Effector CD4-positive, alpha-beta T cell (primary cell): ENCODE data around the gene EGFLAM.

ENCODE experiments used
- DNase-seq: peaks from one replicate; pipeline ENCODE4 v3.0.0-alpha.2; 2020

Gene EGFLAM

GRCh38 chr5:38452201-38452600 is 193.8 kb downstream of the EGFLAM start:
- DNase-seq: no peak

DNA sequence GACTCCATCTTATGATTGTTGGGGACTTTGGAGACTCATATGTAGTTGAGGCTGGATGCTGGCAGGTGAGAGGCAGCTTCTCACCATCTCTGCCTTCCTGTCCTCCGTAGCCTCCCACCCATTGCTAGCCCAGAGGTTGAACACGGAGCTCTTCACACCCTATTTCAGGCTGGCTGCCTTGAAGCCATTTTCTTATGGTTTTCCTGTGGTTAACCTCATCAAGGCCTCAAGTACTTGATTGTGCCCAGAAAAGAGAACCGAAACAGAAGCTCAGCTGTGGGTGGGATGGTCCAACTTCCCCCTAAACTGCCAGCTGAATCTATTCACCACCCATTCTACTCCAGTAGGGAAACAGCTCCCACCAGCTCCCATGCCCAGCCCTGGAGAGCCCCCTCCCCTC is 195.1 kb downstream of the EGFLAM start:
- no peak for DNase-seq

DNA sequence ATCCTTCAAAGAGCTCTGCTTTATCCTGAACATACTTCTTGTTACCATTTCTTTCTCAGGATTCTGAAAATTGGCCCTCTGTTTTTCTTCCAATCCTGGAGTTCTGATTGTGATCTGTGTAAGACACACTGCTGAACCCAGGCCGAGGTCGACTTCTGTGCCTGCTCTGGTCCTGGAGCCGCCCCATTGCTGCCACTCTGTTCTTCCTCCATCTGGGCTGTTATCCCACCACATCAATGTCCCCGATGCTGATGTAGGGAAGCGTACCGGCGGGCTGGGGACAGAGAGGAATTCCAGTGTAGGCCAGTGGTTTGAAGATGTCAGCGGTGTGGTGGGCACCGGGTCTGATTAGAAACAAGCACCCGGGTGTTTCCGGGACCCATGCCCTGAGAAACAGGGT is 195.6 kb downstream of the EGFLAM start:
- DNase-seq: no peak

DNA sequence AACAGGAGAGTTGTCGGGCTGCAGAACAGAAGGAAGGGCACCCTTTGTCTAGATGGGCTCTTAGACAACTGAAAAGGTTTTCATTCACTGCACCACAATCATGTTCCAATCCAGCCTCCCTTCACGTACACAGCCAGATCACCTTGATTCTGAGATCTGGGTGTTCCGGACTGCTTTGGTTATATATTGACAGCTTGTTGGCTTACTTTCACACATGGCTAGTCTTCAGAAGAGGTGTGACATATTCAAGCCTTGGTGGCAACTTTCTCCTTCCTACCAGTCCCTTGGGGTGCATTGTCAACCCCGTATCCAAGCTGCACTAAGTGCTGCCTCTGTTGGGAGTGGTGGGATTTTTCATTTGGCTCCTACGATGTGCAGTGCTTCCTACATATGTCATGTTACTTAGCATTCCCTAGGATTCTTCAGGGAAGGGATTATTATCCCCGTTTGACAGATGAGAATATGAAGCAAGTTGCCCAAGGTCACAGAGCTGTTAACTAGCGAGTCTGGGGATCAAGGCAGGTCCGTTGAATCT is 197.5 kb downstream of the EGFLAM start:
- DNase-seq: no peak

DNA sequence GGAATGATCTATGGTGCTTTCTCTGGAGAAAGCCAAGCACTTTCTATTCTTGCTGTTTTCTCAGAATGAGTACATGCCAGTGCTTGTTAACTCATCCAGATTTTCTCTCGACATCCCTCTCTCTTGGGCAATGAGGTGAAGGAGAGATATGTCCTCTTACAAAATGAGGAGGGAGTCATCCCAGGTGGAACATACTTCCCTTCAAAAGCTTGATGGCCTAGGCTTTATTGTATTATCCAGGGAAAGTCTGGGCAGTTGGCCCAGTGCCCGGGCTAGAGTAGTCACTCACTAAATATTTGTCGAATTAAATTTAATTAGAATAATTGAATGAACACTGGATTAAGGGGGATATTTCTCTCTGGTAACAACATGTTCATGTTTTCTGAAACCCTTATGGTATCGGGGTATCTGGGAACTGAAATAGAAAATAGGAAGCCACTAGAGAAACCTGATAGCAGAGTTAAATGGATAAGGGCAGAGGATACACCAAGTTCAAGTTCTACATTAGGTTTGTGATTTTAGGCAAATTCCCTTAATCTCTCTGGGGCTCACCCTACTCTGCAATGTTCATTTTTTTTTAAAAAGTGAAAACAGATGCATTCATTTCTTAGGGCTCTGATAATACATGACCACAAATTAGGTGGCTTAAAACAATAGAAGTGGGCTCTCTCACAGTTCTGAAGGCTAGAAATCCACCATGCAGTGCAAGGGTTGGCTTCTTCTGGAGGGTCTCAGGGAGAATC is 198.5 kb downstream of the EGFLAM start:
- no peak for DNase-seq

DNA sequence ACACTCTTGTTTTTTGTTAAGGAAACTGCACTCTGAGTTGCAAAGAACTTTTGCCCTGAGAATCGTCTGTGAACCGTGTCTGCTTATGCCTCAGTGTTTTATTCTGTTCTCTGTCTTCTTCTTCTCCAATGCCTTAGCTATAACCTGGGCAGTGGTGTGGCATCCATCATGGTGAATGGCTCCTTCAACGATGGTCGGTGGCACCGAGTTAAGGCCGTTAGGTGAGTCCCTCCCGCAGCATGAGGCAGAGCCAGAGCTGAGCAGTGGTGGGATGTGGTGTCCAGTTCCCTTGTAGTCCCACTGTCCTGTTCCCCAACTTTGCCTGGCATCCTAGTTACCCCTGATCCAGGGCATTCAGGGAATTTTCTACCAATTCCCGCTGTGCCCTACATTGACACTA is 199.8 kb downstream of the EGFLAM start:
- DNase-seq: no peak

DNA sequence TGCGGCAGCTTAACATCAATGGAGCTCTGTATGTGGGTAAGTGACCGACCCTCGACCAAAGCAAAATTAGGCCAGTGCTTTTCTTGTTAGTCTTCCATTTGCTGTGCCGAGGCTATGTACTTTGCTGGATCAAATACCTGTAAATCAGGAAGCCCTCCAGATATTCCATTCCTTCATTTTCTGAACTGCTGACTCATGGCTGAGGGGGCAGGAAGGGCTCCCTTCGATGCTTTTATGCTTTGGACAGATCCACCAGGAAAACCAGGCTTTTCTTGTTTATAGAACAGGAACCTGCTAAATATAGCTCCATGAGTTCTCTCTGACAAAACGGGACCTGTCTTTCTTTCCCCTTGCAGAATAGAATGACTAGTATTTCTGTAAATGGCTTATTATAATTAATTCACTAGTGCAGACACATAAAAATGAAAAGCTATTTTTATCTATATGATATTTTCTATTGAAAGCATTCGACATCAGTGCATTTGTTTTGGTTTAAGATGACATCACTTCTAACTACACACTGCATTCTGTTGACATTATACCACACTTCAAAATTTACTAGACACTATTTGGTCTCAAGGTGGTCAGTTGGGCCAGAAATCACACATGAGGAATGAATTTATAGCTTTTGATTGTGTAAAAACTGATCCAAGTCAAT is 204.7 kb downstream of the EGFLAM start:
- DNase-seq: no peak

GRCh38 chr5:38463634-38464521 is 205.5 kb downstream of the EGFLAM start:
- no peak for DNase-seq

DNA sequence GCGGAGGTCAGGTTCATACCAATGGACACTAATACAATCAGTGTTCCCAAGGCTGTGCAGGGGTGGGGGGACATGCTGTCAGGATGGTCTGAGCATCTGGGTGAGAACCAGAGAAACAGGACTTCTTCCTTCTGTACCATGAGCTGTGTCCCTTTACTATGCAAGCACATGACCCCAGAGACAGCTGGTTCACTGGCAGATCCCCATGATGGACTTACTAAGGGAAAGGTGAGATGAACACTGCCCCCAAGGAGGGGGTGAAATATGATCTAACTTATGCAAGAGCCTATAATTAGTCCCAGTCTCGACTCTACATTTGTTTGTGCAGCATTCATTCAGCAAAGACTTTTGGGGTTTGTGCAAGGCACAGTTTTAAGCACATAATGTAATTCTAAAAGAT is 206.7 kb downstream of the EGFLAM start:
- DNase-seq: no peak

DNA sequence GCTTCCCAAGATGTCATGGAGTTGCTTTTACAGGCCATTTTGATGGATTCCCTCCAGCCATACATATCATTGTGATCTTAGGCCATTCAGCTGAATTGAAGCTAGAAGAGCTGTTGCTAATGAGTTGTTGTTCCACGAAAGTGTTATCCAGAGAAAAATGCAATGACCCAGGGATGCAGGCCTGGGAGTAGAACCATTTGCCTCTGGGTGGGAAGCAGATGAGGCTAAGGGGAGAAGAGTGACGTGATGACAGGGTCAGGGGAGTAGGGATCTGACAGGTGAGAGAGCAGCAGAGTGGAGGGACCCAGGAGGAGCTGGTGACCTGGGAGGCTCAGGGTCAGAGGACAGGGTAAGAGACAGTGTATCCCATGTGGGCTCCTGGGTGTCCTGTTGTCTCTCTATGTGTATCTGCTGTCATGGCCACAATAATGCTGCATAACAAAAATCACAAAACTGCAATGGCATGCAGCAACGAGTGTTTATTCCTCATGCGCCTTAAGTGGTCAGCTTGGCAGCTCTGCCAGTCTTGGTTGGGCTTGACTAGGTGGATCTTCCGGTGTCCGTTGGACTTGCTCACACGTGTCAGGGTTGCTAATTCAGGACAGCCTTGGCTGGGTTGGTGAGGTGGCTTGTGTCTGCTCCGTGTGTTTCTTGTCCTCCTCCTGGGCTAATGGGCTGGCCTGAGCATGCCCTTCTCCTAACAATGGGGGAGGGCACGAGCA is 207.5 kb downstream of the EGFLAM start:
- DNase-seq: no peak

DNA sequence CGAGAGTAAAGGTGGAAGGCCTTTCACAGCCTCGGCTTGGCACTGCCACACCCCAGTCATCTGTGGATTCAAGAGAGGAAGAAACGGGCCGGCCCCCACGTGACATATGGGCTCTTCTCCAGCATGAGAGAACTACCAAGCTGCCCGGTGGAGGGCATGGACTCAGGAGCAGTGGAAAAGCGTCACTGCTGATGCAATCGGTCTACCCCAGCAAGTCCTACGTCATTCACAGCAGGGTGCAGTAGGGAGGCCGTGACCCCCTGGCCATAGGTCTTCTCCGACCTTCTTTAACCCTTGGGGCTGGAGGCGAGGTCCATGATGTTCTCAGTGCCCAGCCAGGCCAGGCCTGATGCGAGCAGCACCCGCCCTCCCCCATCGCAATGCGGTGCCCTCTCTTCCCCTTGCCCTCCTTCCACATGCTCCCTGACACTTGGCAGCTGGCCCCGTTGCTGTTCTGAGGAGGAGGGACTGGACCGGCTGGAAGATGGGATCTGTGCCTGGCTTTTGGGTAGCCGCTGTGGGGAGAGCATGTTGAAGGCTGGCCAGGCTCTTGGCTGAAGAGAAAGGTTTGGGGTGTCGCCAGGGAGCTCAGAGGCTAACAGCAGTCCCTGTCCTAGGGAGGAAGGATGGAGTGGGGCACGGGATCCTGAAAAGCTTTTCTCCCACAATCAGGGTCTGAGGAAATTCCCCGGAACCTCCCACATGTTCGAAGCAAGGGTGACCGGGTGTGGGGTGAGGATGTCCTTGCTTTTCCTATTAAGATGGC is 208.2 kb downstream of the EGFLAM start:
- DNase-seq: no peak

DNA sequence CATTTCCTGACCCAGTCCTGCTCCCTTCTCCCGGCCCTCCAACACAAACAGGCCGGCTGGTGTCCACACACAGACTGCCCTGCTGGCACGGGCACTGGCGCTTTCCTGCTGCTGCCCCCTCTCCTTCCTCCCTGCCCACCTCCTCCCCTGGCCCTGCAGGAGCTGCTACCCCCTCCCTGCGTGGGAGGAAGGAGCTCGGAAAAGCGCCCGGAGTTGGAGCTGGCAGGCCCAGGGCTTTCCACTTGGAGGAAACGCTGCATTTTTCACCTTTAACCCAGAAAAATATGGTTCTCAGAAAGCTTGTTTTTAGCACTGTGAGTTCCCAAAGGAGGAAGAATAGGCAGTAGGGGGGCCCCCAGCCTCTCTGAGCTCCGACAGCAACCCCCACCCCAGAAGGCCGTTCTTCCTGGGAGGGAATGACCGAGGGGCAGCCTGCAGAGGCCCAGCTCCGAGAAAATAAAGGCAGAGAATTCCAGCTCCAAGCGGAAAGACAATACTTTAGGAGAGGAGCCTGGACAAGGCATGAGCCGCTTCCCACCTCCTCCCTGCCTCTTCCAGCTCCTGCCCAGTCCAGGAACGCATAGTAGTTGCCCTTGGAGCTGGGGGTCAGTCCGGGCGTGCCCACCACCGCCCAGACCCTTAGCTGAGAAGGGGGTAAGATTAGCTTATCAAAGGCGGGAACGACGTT is 209.1 kb downstream of the EGFLAM start:
- no peak for DNase-seq

DNA sequence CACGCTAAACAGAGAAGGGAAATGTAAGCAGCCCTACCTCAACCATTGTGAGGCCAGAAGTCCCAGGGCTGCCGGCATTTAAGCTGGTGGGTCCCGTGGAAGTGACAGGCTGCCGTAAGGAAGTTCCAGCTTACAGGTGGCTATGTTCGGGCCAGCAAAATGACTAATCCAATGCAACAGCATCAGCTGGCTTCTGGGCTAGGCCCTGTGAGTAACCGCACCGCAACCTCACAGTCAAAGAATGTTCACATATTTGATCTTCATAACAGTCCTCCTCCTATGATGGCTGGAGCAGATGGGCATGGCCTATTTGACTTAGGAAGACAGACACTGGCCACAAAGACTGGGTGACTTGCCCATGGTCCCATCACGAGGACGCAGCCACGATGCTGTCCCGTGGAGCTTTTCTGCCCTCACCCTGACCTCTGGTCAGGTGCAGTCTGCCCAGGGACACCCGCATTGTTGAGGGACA is 209.9 kb downstream of the EGFLAM start:
- no peak for DNase-seq

GRCh38 chr5:38468978-38469706 is 210.8 kb downstream of the EGFLAM start:
- DNase-seq: no peak

DNA sequence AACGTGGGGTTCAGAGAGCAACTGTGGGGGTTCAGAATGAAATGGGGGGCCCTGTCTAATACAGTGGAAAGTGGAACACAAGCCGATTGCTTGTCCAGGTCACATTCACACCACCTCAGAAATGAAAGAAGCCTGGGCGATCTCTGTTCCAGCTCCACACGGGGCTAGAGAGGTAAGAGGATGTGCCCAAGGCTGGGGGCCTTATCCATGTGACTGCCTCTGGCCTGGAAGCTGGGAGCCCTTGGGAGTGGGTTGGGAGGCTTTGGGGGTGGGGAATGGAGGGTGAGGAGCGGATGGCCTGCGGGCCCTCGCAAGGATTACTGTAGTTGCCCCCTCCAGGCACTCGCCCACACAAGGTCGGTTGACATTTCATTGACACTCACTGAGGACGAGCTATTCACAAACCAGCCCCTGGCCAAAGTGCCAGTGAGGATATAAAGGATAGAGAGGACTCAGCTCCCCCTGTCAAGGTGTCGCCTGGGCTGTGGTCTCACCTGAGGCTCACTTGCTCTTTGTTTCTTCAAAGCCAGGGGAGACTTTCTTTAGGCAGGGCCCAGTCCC is 211.4 kb downstream of the EGFLAM start:
- no peak for DNase-seq

GRCh38 chr5:38471709-38472108 is 213.3 kb downstream of the EGFLAM start:
- DNase-seq: no peak

DNA sequence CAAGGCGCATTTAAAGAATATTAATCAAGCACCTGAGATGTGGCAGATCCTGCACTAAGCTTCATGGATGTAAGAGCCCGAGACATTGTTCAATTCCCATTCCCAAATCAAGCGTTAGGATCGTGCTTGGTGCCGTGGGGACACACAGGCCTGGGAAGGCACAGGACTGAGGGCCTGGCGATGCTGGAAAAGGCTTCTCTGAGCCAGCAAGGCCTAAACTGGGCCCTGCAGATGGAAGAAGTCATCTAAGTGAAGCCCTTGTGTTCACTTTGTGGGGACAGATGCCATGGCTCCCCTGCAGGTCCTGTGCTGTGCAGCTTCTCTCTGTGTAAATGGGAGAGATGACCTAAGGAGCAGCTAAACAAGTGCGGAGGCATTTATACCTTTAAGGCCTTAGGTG is 214.2 kb downstream of the EGFLAM start:
- no peak for DNase-seq

DNA sequence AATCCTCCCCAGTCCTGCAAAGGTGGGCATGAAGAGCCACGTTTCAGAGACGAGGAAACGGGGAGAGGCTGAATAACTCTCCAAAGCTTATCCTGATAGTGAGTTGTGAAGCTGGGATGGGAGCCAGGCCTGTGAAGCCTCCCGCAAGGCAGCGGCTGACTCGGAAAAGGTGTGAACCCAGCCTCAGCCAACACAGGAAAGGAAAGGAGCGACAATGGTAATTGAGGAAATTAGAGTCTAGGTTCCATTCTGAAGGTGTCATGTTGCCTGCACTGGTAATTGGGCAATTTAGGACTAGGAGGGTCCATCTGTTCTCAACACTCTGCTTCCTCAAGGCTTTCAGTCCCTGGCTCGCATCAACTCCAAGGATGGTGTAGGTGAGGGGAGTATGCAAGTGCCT is 214.6 kb downstream of the EGFLAM start:
- DNase-seq: no peak

DNA sequence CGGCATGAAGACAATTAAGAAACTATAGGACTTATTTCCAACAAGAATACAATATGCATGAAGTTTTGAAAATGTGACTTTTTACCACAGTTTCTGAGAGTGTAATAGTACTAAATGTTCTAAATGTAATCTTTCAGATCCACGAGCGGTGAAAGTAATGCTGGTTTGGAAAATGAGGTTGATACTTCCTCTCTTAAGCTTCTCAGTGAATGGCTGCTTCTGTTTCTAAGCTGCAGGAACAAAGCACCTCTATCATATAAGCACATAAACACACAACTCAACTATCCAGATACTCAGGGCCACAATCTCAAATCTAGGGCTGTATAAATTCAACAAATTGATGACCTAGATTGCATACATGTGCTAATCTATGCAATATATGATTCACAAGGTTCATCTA is 219.8 kb downstream of the EGFLAM start:
- no peak for DNase-seq

GRCh38 chr5:38478878-38479277 is 220.5 kb downstream of the EGFLAM start:
- no peak for DNase-seq
